ENCODE results near the gene ELFN1. TPM values are rescaled to one million over a fixed set of nuclear protein-coding genes. Genes with fewer than 3 reads are reported as not detected.

ELFN1 gene
- total RNA-seq, 1 donor from 2014 or later: not detected

GRCh38 chr7:1700536-1701333, 30.7 kb downstream of the ELFN1 start:
- Mint-ChIP-seq H3K4me1 (no peaks in the 10 kb centered on the region), H3K4me3 (no peak overlapping the region), H3K9me3 (peaks cover 5% of the 10 kb centered on the region), H3K27ac (no peak overlapping the region), H3K27me3 (peaks cover 4% of the 10 kb centered on the region), H3K36me3 (ENCODE audit: low read depth) (no peaks in the 10 kb centered on the region)
- no peak for TF ChIP-seq CTCF (IDR thresholded peaks at IDR 0.05)
- intact Hi-C loops (cut with micrococcal nuclease): no loop called here
- ATAC-seq (ENCODE audit: low read depth): no peak
- DNase-seq: no peak
- ChIA-PET CTCF (no interaction called here), POLR2A (no interaction called here)

GRCh38 chr7:1702652-1703051, 32.6 kb downstream of the ELFN1 start:
- ChIA-PET CTCF (no interaction called here), POLR2A (no interaction called here)
- Mint-ChIP-seq H3K36me3 (ENCODE audit: low read depth) (no peaks in the 10 kb centered on the region), H3K27me3 (peaks cover under 1% of the 10 kb centered on the region), H3K9me3 (peaks cover 5% of the 10 kb centered on the region), H3K4me1 (no peaks in the 10 kb centered on the region), H3K4me3 (no peak overlapping the region), H3K27ac (no peak overlapping the region)
- DNase-seq: no peak
- TF ChIP-seq CTCF (IDR thresholded peaks at IDR 0.05): no peak
- ATAC-seq (ENCODE audit: low read depth): no peak
- intact Hi-C loops (cut with micrococcal nuclease): no loop called here

- H3K9me3 Mint-ChIP-seq: peaks cover 5% of the 10 kb centered on the region
- H3K27me3 Mint-ChIP-seq: no peaks in the 10 kb centered on the region
- no peak for TF ChIP-seq CTCF (IDR thresholded peaks at IDR 0.05)
- intact Hi-C loops (cut with micrococcal nuclease): no loop called here
- CTCF ChIA-PET: no interaction called here
- H3K36me3 Mint-ChIP-seq (ENCODE audit: low read depth): no peaks in the 10 kb centered on the region
- no peak overlapping the region for H3K4me3 Mint-ChIP-seq
- POLR2A ChIA-PET: no interaction called here
- H3K4me1 Mint-ChIP-seq: no peaks in the 10 kb centered on the region
- ATAC-seq (ENCODE audit: low read depth) (no peak), DNase-seq (no peak)
- no peak overlapping the region for H3K27ac Mint-ChIP-seq
These were observed 33.4 kb downstream of the ELFN1 start for GRCh38 chr7:1703441-1703840.

GRCh38 chr7:1703871-1704810, 34.1 kb downstream of the ELFN1 start:
- no peaks in the 10 kb centered on the region for H3K27me3 Mint-ChIP-seq
- DNase-seq: no peak

More at GRCh38 chr7:1703871-1704810, 34.1 kb downstream of the ELFN1 start:
- H3K9me3 Mint-ChIP-seq: peaks cover 5% of the 10 kb centered on the region
- H3K4me3 Mint-ChIP-seq: no peak overlapping the region
- ChIA-PET POLR2A (no interaction called here), CTCF (no interaction called here)
- intact Hi-C loops (cut with micrococcal nuclease): no loop called here
- TF ChIP-seq CTCF (IDR thresholded peaks at IDR 0.05): no peak
- no peak overlapping the region for H3K27ac Mint-ChIP-seq
- ATAC-seq (ENCODE audit: low read depth): no peak
- no peaks in the 10 kb centered on the region for H3K4me1 Mint-ChIP-seq
- H3K36me3 Mint-ChIP-seq (ENCODE audit: low read depth): no peaks in the 10 kb centered on the region

Measured in activated B cell treated with CpG ODN at 0.5 μM for 24 hours (primary cell).